ENCODE data around the gene GDF3.
A peak's percentile ranks its signal among the peaks of the same experiment; 100 is the strongest.

GDF3 gene

GRCh38 chr12:7716381-7716780, 20.8 kb upstream of the GDF3 start:
- Histone ChIP-seq H3K4me3 (ENCODE audit: low read depth in 1 of 2, low read length in 2 of 2) (no peak overlapping the region), H3K27ac (ENCODE audit: low read length) (no peak overlapping the region), H3K79me2 (ENCODE audit: insufficient read depth, low read length) (no peaks in the 10 kb centered on the region), H3K27me3 (ENCODE audit: insufficient read depth, low read length, poor library complexity) (no peaks in the 10 kb centered on the region), H3K9ac (ENCODE audit: low read depth, low read length) (no peak overlapping the region), H3K36me3 (ENCODE audit: insufficient read depth, low read length) (no peaks in the 10 kb centered on the region), H3K4me1 (ENCODE audit: insufficient read depth, low read length) (no peaks in the 10 kb centered on the region), H3K4me2 (ENCODE audit: insufficient read depth, low read length) (no peak overlapping the region), H2AFZ (ENCODE audit: low read depth, low read length) (no peak overlapping the region), H4K20me1 (ENCODE audit: insufficient read depth, low read length) (no peaks in the 10 kb centered on the region), H3K9me3 (ENCODE audit: insufficient read depth, low read length, severe bottlenecking) (no peaks in the 10 kb centered on the region)
- no peak for DNase-seq
- no peak for ATAC-seq (ENCODE audit: insufficient read depth, low read depth)
- no peak for TF ChIP-seq EZH2 (IDR thresholded peaks at IDR 0.05; ENCODE audit: borderline replicate concordance, low read depth, low read length, severe bottlenecking)
- TF ChIP-seq, protein P1, sequence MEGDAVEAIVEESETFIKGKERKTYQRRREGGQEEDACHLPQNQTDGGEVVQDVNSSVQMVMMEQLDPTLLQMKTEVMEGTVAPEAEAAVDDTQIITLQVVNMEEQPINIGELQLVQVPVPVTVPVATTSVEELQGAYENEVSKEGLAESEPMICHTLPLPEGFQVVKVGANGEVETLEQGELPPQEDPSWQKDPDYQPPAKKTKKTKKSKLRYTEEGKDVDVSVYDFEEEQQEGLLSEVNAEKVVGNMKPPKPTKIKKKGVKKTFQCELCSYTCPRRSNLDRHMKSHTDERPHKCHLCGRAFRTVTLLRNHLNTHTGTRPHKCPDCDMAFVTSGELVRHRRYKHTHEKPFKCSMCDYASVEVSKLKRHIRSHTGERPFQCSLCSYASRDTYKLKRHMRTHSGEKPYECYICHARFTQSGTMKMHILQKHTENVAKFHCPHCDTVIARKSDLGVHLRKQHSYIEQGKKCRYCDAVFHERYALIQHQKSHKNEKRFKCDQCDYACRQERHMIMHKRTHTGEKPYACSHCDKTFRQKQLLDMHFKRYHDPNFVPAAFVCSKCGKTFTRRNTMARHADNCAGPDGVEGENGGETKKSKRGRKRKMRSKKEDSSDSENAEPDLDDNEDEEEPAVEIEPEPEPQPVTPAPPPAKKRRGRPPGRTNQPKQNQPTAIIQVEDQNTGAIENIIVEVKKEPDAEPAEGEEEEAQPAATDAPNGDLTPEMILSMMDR (IDR thresholded peaks at IDR 0.05; ENCODE audit: borderline replicate concordance, extremely low read depth, low read length, poor library complexity, severe bottlenecking) = peak; percentile 23

DNA sequence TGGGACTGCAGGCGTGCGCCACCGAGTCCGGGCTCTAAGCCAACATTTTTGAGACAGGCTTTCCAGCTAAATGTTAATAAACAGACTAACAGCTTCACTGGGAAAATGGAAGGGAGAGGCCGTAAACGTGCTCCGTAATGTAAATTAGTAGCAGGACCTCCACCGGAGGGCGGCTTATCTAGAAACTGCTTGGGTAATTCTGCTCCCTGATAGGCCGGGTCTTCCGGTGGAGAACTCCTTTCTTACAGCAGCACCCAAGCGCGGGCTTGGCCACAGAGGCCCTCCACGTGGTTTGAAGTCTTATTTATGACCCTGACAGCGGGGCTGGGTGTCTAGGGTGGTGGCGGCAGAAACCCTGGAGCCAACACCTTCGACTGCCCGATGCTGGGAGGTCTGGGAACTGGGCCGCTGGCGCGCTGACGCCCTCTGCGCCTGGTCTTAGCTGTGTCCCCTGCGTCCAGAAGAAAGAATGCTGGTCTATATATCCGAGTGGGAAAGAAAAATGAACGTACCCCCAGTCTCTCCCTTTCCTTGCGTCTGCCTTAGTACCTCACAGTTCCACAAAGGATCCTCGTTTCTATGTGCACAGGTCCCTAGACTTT, 17.4 kb upstream of the GDF3 start:
- no peak for TF ChIP-seq EZH2 (IDR thresholded peaks at IDR 0.05; ENCODE audit: borderline replicate concordance, low read depth, low read length, severe bottlenecking)
- TF ChIP-seq, protein P1 (IDR thresholded peaks at IDR 0.05; ENCODE audit: borderline replicate concordance, extremely low read depth, low read length, poor library complexity, severe bottlenecking) = no peak
- H3K9ac ChIP-seq (ENCODE audit: low read depth, low read length) = no peak overlapping the region

GRCh38 chr12:7711133-7711532, 15.6 kb upstream of the GDF3 start, which contains the start of gene DPPA3:
TSS of gene DPPA3 (plus strand) at chr12:7711433. CDS start at chr12:7711571, 138 bp downstream.
- H3K27ac ChIP-seq (ENCODE audit: low read length) = no peak within 1 kb of the TSS
- TF ChIP-seq, protein P1 (IDR thresholded peaks at IDR 0.05; ENCODE audit: borderline replicate concordance, extremely low read depth, low read length, poor library complexity, severe bottlenecking) = no peak
- TF ChIP-seq EZH2 (IDR thresholded peaks at IDR 0.05; ENCODE audit: borderline replicate concordance, low read depth, low read length, severe bottlenecking) = no peak
- no peaks in the 10 kb centered on the region for H3K79me2 ChIP-seq (ENCODE audit: insufficient read depth, low read length)
- DNase-seq (no peak), ATAC-seq (ENCODE audit: insufficient read depth, low read depth) (no peak)
- H3K9me3 ChIP-seq (ENCODE audit: insufficient read depth, low read length, severe bottlenecking) = no peaks in the 10 kb centered on the region
- H3K9ac ChIP-seq (ENCODE audit: low read depth, low read length) = no peak within 1 kb of the TSS
- H4K20me1 ChIP-seq (ENCODE audit: insufficient read depth, low read length) = no peaks in the 10 kb centered on the region
- H3K27me3 ChIP-seq (ENCODE audit: insufficient read depth, low read length, poor library complexity) = no peaks in the 10 kb centered on the region
- H3K4me2 ChIP-seq (ENCODE audit: insufficient read depth, low read length) = no peak within 1 kb of the TSS
- H3K4me3 ChIP-seq (ENCODE audit: low read depth in 1 of 2, low read length in 2 of 2) = no peak within 1 kb of the TSS
- H2AFZ ChIP-seq (ENCODE audit: low read depth, low read length) = no peak within 1 kb of the TSS
- no peaks in the 10 kb centered on the region for H3K4me1 ChIP-seq (ENCODE audit: insufficient read depth, low read length)
- no peaks in the 10 kb centered on the region for H3K36me3 ChIP-seq (ENCODE audit: insufficient read depth, low read length)

More for the DNA sequence above, 17.4 kb upstream of the GDF3 start:
- Histone ChIP-seq H3K4me3 (ENCODE audit: low read depth in 1 of 2, low read length in 2 of 2) (no peak overlapping the region), H4K20me1 (ENCODE audit: insufficient read depth, low read length) (no peaks in the 10 kb centered on the region), H3K4me1 (ENCODE audit: insufficient read depth, low read length) (no peaks in the 10 kb centered on the region), H3K4me2 (ENCODE audit: insufficient read depth, low read length) (no peak overlapping the region), H3K36me3 (ENCODE audit: insufficient read depth, low read length) (no peaks in the 10 kb centered on the region), H3K79me2 (ENCODE audit: insufficient read depth, low read length) (no peaks in the 10 kb centered on the region), H2AFZ (ENCODE audit: low read depth, low read length) (no peak overlapping the region), H3K27ac (ENCODE audit: low read length) (no peak overlapping the region), H3K9me3 (ENCODE audit: insufficient read depth, low read length, severe bottlenecking) (no peaks in the 10 kb centered on the region), H3K27me3 (ENCODE audit: insufficient read depth, low read length, poor library complexity) (no peaks in the 10 kb centered on the region)
- DNase-seq = no peak
- no peak for ATAC-seq (ENCODE audit: insufficient read depth, low read depth)
